Fibroblast of lung (primary cell): ENCODE results near the gene SPPL3.

Experiments used
- CTCF ChIP-seq, 2 donors: IDR thresholded peaks in 1 of 2; conservative IDR thresholded peaks in 1 of 2; 1 replicate in 1 of 2; 2 replicates in 1 of 2; pipeline ENCODE4 v1.5.1; 2011 to 2012; ENCODE audit warnings: low read length in 2 of 2, control low read depth in 1 of 2, inconsistent platforms in 1 of 2, low read depth in 1 of 2, mild to moderate bottlenecking in 1 of 2
- EZH2 ChIP-seq: IDR thresholded peaks from 2 replicates; pipeline ENCODE4 v1.5.1; 2012; ENCODE audit warnings: low read length, control low read depth, mild to moderate bottlenecking; ENCODE audit errors: missing control alignments

DNA sequence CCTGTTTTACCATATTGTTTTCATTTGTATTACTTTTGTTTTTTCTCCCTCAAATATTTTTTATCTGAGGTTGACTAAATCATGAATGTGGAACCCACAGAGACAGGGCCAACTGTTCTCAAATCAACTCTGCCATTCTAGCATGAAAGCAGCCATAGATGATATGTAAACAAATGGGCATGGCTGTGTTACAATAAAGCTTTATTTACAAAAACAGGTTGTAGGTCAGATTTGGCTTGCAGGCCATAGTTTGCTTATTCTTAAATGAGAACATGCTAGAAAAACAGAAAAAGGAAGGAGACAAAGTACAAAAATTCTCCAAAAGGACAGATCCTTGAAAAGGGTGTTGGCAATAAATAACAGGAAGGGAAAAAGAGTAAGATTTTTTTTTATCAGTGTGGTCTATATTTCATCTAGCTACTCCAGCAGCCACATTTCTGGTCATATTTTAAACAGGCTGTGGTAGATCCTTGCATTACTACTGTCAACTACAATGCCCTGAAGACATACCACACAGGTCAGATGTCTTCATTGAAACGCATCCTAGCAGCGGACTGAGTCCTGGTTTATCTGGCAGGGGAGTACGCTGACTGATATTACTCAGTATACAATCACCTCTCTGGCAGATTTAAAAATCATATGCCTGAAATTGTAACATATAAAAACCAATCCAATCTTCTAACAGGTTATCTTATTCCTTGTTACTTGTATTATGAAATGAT, 42.9 kb downstream of the SPPL3 start:
- TF ChIP-seq CTCF (conservative IDR thresholded peaks at IDR 0.05 in 1 of 2, IDR thresholded peaks at IDR 0.05 in 1 of 2; ENCODE audit: low read depth in 1 of 2, low read length in 2 of 2) (no peak), EZH2 (no peak)
